ENCODE results near the gene ANXA7.
"Not testable (repeated sequence)": the region's sequence is repeated elsewhere in the genome, so short reads cannot be mapped to it uniquely, and the experiment has no call there.

The ANXA7 gene

GRCh38 chr10:73332379-73332778 lies 81.5 kb downstream of the ANXA7 start:
- no peak for DNase-seq

- DNase-seq, result not testable (repeated sequence)
These were observed 85.3 kb downstream of the ANXA7 start for GRCh38 chr10:73328523-73328922.

- DNase-seq, result not testable (repeated sequence)
These were observed 88.6 kb downstream of the ANXA7 start for GRCh38 chr10:73325290-73325689.

All from SHP77 treated with DMSO at 0.1 percent for 48 hours (cell line).